Endothelial cell of umbilical vein (primary cell): ENCODE data around the gene PRL.

Experiments
- EZH2 ChIP-seq: IDR thresholded peaks from 2 replicates; pipeline ENCODE4 v1.6.1; 2012; ENCODE audit warnings: borderline replicate concordance, low read depth, mild to moderate bottlenecking, moderate library complexity, low read length, inconsistent platforms; ENCODE audit not compliant: severe bottlenecking
- FOS ChIP-seq: IDR thresholded peaks from 2 replicates; pipeline ENCODE4 v1.6.1; 2011; ENCODE audit warnings: mild to moderate bottlenecking, low read length, moderate library complexity, borderline replicate concordance; ENCODE audit not compliant: insufficient read depth
- GATA2 ChIP-seq: IDR thresholded peaks from 2 replicates; pipeline ENCODE4 v1.7.0; 2011; ENCODE audit warnings: low read depth, mild to moderate bottlenecking, moderate library complexity, mixed read lengths, low read length; ENCODE audit not compliant: insufficient read length, insufficient read depth
- JUN ChIP-seq: IDR thresholded peaks from 2 replicates; pipeline ENCODE4 v1.6.1; 2011; ENCODE audit warnings: borderline replicate concordance, low read depth; ENCODE audit not compliant: insufficient read length, insufficient read depth
- MAX ChIP-seq: IDR thresholded peaks from 2 replicates; pipeline ENCODE4 v1.6.1; 2011; ENCODE audit not compliant: insufficient read depth, insufficient read length
- MYC ChIP-seq: IDR thresholded peaks from one replicate; pipeline ENCODE4 v1.6.1; 2011; ENCODE audit warnings: mild to moderate bottlenecking, low read depth, low read length
- POLR2A ChIP-seq: IDR thresholded peaks from 2 replicates; pipeline ENCODE4 v1.6.1; 2012; ENCODE audit warnings: low read depth, mild to moderate bottlenecking, control low read depth, low read length
- POLR2AphosphoS5 ChIP-seq: IDR thresholded peaks from 2 replicates; pipeline ENCODE4 v1.6.1; 2012; ENCODE audit warnings: low read depth, mild to moderate bottlenecking, control low read depth, low read length, moderate library complexity; ENCODE audit not compliant: insufficient read depth
- TF ChIP-seq, protein P1 (sequence below), 2 donors: IDR thresholded peaks; 1 replicate in 1 of 2; 2 replicates in 1 of 2; pipeline ENCODE4 v1.5.1; 2011; ENCODE audit warnings: low read length in 2 of 2, mild to moderate bottlenecking in 2 of 2, moderate library complexity in 2 of 2, control low read depth in 1 of 2, inconsistent platforms in 1 of 2, low read depth in 1 of 2; ENCODE audit not compliant: insufficient read depth in 1 of 2; ENCODE audit errors: extremely low read depth in 1 of 2

DNA sequence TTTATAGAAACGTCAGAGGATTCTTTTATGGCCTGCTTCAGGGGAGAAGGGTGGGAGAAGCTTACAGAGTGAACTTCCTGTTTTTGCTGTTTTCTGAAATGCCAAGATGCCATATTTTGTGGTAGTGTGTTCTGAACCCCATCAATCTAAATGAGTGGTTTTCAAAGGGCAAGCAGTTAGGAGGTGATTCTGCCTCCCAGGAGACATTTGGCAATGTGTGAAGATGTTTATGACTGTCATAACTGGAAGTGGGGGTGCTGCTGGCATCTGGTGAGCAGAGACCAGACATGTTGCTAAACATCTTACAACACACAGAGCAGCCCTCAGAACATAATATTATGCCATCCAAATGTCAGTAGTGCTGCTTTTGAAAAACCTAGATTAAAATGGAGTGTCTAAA lies 6.0 kb upstream of the PRL start:
- TF ChIP-seq POLR2A (no peak), EZH2 (no peak), MYC (no peak), MAX (no peak), POLR2AphosphoS5 (no peak), FOS (no peak), GATA2 (no peak), JUN (no peak)
- TF ChIP-seq, protein P1, sequence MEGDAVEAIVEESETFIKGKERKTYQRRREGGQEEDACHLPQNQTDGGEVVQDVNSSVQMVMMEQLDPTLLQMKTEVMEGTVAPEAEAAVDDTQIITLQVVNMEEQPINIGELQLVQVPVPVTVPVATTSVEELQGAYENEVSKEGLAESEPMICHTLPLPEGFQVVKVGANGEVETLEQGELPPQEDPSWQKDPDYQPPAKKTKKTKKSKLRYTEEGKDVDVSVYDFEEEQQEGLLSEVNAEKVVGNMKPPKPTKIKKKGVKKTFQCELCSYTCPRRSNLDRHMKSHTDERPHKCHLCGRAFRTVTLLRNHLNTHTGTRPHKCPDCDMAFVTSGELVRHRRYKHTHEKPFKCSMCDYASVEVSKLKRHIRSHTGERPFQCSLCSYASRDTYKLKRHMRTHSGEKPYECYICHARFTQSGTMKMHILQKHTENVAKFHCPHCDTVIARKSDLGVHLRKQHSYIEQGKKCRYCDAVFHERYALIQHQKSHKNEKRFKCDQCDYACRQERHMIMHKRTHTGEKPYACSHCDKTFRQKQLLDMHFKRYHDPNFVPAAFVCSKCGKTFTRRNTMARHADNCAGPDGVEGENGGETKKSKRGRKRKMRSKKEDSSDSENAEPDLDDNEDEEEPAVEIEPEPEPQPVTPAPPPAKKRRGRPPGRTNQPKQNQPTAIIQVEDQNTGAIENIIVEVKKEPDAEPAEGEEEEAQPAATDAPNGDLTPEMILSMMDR (IDR thresholded peaks at IDR 0.05; ENCODE audit: extremely low read depth in 1 of 2, insufficient read depth in 1 of 2, low read depth in 1 of 2, low read length in 2 of 2), result no peak
